A673 (cell line): ENCODE measurements around the gene APOBEC3G. TPM values are rescaled to one million over a fixed set of nuclear protein-coding genes. Genes with fewer than 3 reads are reported as not detected.

ENCODE experiments used
- BruUV-seq: library from RNA; stranded (reverse); fragments of 400-500 nt; replicated peaks from 2 replicates; lab custom pipeline; 2021; lab: Mats Ljungman, UMichigan
- CTCF ChIA-PET: fragments of 300-600 bp; sonication (Branson Sonifier 250); formaldehyde crosslinking; loops from one replicate; lab custom pipeline; 2022; ENCODE audit warnings: antibody characterized with exemption; lab: Charles Lee
- POLR2A ChIA-PET: fragments of 300-600 bp; sonication (Branson Sonifier 250); formaldehyde crosslinking; loops from one replicate; lab custom pipeline; 2022; ENCODE audit warnings: antibody characterized with exemption; ENCODE audit not compliant: low non-redundant PET; lab: Charles Lee
- DNase-seq: peaks from one replicate; pipeline ENCODE4 v3.0.0-alpha.2; 2015; ENCODE audit warnings: low spot score
- H3K27ac ChIP-seq: fragments of 200-600 bp; sonication (generic); 2 replicates; pipeline ENCODE4 v1.5.1; 2016; ENCODE audit warnings: mixed run types, low read depth, mild to moderate bottlenecking, mixed read lengths, antibody characterized with exemption, low read length; ENCODE audit not compliant: poor library complexity, severe bottlenecking
- H3K27me3 ChIP-seq: fragments of 200-600 bp; sonication (generic); replicated peaks from 2 replicates; pipeline ENCODE4 v1.6.1; 2017; ENCODE audit warnings: mixed run types, low read depth, mild to moderate bottlenecking, mixed read lengths, antibody characterized with exemption, low read length; ENCODE audit not compliant: insufficient read depth, poor library complexity
- H3K36me3 ChIP-seq: fragments of 200-600 bp; sonication (generic); 2 replicates; pipeline ENCODE4 v1.6.1; 2016; ENCODE audit warnings: mixed run types, mild to moderate bottlenecking, mixed read lengths, antibody characterized with exemption, low read length; ENCODE audit not compliant: insufficient read depth, poor library complexity, severe bottlenecking
- H3K4me1 ChIP-seq: fragments of 200-600 bp; sonication (generic); 2 replicates; pipeline ENCODE4 v1.6.1; 2017; ENCODE audit warnings: mixed run types, mild to moderate bottlenecking, mixed read lengths, antibody characterized with exemption, low read length; ENCODE audit not compliant: insufficient read depth, poor library complexity, severe bottlenecking
- H3K4me3 ChIP-seq: fragments of 200-600 bp; sonication (generic); 2 replicates; pipeline ENCODE4 v1.5.1; 2016; ENCODE audit warnings: low read depth, mixed run types, mild to moderate bottlenecking, mixed read lengths, low read length; ENCODE audit not compliant: poor library complexity, severe bottlenecking
- H3K9me3 ChIP-seq: fragments of 200-600 bp; sonication (generic); 2 replicates; pipeline ENCODE4 v1.6.1; 2016; ENCODE audit warnings: mixed run types, low read depth, mild to moderate bottlenecking, mixed read lengths, antibody characterized with exemption, low read length; ENCODE audit not compliant: poor library complexity, severe bottlenecking
- EZH2 ChIP-seq: fragments of 200-600 bp; sonication (generic); IDR thresholded peaks from 2 replicates; pipeline ENCODE4 v1.6.1; 2017; ENCODE audit warnings: borderline replicate concordance, low read depth, mild to moderate bottlenecking, mixed read lengths, antibody characterized with exemption, low read length; ENCODE audit not compliant: poor library complexity, severe bottlenecking
- intact Hi-C: fragments of 100-400 bp; cut with micrococcal nuclease; formaldehyde crosslinking; loops from one replicate; pipeline ENCODE4 v1.10.0; 2022; ENCODE audit not compliant: unreplicated experiment
- total RNA-seq: library from RNA; stranded (reverse); gene quantifications from 2 replicates; pipeline ENCODE4 v1.2.3, GENCODE V29; 2021
- TF ChIP-seq, protein P1 (sequence below): fragments of 300-800, 200-600 bp; sonication (generic); conservative IDR thresholded peaks from 2 replicates; pipeline ENCODE4 v1.5.1; 2017; ENCODE audit warnings: low read depth, mild to moderate bottlenecking, antibody characterized with exemption, low read length, moderate library complexity, mixed read lengths

The APOBEC3G gene
- total RNA-seq, 1 experiment from 2014 or later = 2.5 TPM

- H3K27ac ChIP-seq = no peak overlapping the region
- no peaks in the 10 kb centered on the region for H3K9me3 ChIP-seq
- no peaks in the 10 kb centered on the region for H3K27me3 ChIP-seq
- H3K4me1 ChIP-seq = no peaks in the 10 kb centered on the region
- no peak for TF ChIP-seq EZH2
- intact Hi-C loops = no loop called here
- no peak overlapping the region for H3K4me3 ChIP-seq
- no TSS peak for BruUV-seq
- H3K36me3 ChIP-seq = no peaks in the 10 kb centered on the region
- POLR2A ChIA-PET = no interaction called here
- no peak for DNase-seq
- CTCF ChIA-PET = no interaction called here
Observed at GRCh38 chr22:39083212-39084165, 6.4 kb downstream of the APOBEC3G start.

DNA sequence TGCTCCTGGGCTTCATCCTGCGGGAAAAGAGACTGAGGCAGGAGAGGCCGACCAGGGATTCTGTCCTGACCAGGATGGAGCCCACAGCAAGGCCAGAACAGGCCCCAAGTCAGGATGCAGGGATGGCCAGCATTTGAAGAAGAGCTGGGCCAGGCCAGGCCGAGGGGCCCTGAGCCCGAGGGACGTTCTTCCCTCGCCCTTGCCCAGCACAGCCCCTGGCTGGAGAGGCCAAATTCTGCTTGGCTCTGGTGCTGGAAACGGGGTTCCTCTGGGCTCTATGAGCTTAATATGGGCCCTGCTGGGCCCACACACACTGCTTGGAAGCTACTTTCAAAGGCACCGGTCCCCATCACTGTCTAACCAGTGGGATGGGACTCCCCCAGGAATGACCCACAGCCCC, 7.6 kb downstream of the APOBEC3G start:
- ChIA-PET POLR2A (no interaction called here), CTCF (no interaction called here)
- no TSS peak for BruUV-seq
- Histone ChIP-seq H3K4me3 (no peak overlapping the region), H3K27ac (no peak overlapping the region), H3K27me3 (no peaks in the 10 kb centered on the region), H3K4me1 (no peaks in the 10 kb centered on the region), H3K36me3 (no peaks in the 10 kb centered on the region), H3K9me3 (no peaks in the 10 kb centered on the region)
- intact Hi-C loops = no loop called here
- DNase-seq = no peak
- TF ChIP-seq, protein P1, sequence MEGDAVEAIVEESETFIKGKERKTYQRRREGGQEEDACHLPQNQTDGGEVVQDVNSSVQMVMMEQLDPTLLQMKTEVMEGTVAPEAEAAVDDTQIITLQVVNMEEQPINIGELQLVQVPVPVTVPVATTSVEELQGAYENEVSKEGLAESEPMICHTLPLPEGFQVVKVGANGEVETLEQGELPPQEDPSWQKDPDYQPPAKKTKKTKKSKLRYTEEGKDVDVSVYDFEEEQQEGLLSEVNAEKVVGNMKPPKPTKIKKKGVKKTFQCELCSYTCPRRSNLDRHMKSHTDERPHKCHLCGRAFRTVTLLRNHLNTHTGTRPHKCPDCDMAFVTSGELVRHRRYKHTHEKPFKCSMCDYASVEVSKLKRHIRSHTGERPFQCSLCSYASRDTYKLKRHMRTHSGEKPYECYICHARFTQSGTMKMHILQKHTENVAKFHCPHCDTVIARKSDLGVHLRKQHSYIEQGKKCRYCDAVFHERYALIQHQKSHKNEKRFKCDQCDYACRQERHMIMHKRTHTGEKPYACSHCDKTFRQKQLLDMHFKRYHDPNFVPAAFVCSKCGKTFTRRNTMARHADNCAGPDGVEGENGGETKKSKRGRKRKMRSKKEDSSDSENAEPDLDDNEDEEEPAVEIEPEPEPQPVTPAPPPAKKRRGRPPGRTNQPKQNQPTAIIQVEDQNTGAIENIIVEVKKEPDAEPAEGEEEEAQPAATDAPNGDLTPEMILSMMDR = no peak
- TF ChIP-seq EZH2 = no peak

- no TSS peak for BruUV-seq
- no peak for DNase-seq
- CTCF ChIA-PET = no interaction called here
- H3K36me3 ChIP-seq = no peaks in the 10 kb centered on the region
- no peak for TF ChIP-seq EZH2
- TF ChIP-seq, protein P1 = no peak
- no peak overlapping the region for H3K27ac ChIP-seq
- no peaks in the 10 kb centered on the region for H3K4me1 ChIP-seq
- no peak overlapping the region for H3K4me3 ChIP-seq
- H3K9me3 ChIP-seq = no peaks in the 10 kb centered on the region
- no peaks in the 10 kb centered on the region for H3K27me3 ChIP-seq
- intact Hi-C loops = no loop called here
- POLR2A ChIA-PET = no interaction called here
Observed at GRCh38 chr22:39087098-39087497, 10.0 kb downstream of the APOBEC3G start.
